SK-N-SH treated with all-trans-retinoic acid at 6 μM for 48 hours (cell line): ENCODE results near the gene HOXD1.

ENCODE experiments used
- ATAC-seq: fragments of 200-7000 bp; cut with Tn5 transposase; 3 replicates; pipeline ENCODE4 v1.9.1; 2020; ENCODE audit warnings: mild to moderate bottlenecking, moderate library complexity
- ARNTL ChIP-seq: fragments of 450-650 bp; formaldehyde crosslinking; IDR thresholded peaks from 2 replicates; pipeline ENCODE4 v1.5.0; 2020; ENCODE audit warnings: low read depth, mild to moderate bottlenecking, moderate library complexity, borderline replicate concordance
- BACH2 ChIP-seq: fragments of 250-450 bp; sonication (Bioruptor Pico); IDR thresholded peaks from 2 replicates; pipeline ENCODE4 v1.9.0; 2021; ENCODE audit warnings: mild to moderate bottlenecking, borderline replicate concordance
- CREB5 ChIP-seq: fragments of 250-450 bp; sonication (Bioruptor Pico); IDR thresholded peaks from 2 replicates; pipeline ENCODE4 v1.5.1; 2020; ENCODE audit warnings: low read depth, mild to moderate bottlenecking, moderate library complexity
- ESRRG ChIP-seq: fragments of 250-450 bp; sonication (Bioruptor Pico); IDR thresholded peaks from 2 replicates; pipeline ENCODE4 v1.6.1; 2021; ENCODE audit warnings: mild to moderate bottlenecking
- GLIS3 ChIP-seq: fragments of 250-450 bp; sonication (Bioruptor Pico); IDR thresholded peaks from 2 replicates; pipeline ENCODE4 v1.5.0; 2020; ENCODE audit warnings: mild to moderate bottlenecking, moderate library complexity
- ISL1 ChIP-seq: fragments of 250-450 bp; sonication (Bioruptor Pico); IDR thresholded peaks from 2 replicates; pipeline ENCODE4 v2.1.2; 2022; ENCODE audit warnings: mild to moderate bottlenecking, moderate library complexity
- OSR1 ChIP-seq: fragments of 250-450 bp; sonication (Bioruptor Pico); IDR thresholded peaks from 2 replicates; pipeline ENCODE4 v1.8.0; 2022; ENCODE audit warnings: moderate library complexity, mild to moderate bottlenecking, inconsistent platforms
- POU6F1 ChIP-seq: fragments of 250-450 bp; sonication (Bioruptor Pico); IDR thresholded peaks from 2 replicates; pipeline ENCODE4 v1.8.0; 2021; ENCODE audit warnings: low read depth, mild to moderate bottlenecking, moderate library complexity, borderline replicate concordance
- PPARA ChIP-seq: fragments of 250-450 bp; sonication (Bioruptor Pico); IDR thresholded peaks from 2 replicates; pipeline ENCODE4 v1.5.0; 2020; ENCODE audit warnings: mild to moderate bottlenecking, borderline replicate concordance
- RARB ChIP-seq: fragments of 250-450 bp; sonication (Bioruptor Pico); IDR thresholded peaks from 2 replicates; pipeline ENCODE4 v1.8.0; 2021; ENCODE audit warnings: mild to moderate bottlenecking, moderate library complexity
- TOX ChIP-seq: fragments of 250-450 bp; sonication (Bioruptor Pico); IDR thresholded peaks from 2 replicates; pipeline ENCODE4 v1.8.0; 2021; ENCODE audit warnings: mild to moderate bottlenecking, moderate library complexity, borderline replicate concordance
- ZFP3 ChIP-seq: fragments of 250-450 bp; sonication (Bioruptor Pico); IDR thresholded peaks from 2 replicates; pipeline ENCODE4 v1.5.0; 2020; ENCODE audit warnings: mild to moderate bottlenecking, moderate library complexity
- ZFP30 ChIP-seq: fragments of 450-650 bp; formaldehyde crosslinking; IDR thresholded peaks from 2 replicates; pipeline ENCODE4 v1.5.0; 2022; ENCODE audit warnings: mild to moderate bottlenecking, moderate library complexity
- ZNF565 ChIP-seq: fragments of 450-650 bp; formaldehyde crosslinking; conservative IDR thresholded peaks from 2 replicates; pipeline ENCODE4 v1.5.0; 2020; ENCODE audit warnings: low read depth, mild to moderate bottlenecking, moderate library complexity
- ZNF70 ChIP-seq: fragments of 450-650 bp; formaldehyde crosslinking; IDR thresholded peaks from 2 replicates; pipeline ENCODE4 v1.5.0; 2020; ENCODE audit warnings: mild to moderate bottlenecking, moderate library complexity
- ZNF8 ChIP-seq: fragments of 450-650 bp; formaldehyde crosslinking; IDR thresholded peaks from 2 replicates; pipeline ENCODE4 v1.5.0; 2020; ENCODE audit warnings: mild to moderate bottlenecking, moderate library complexity
- TF ChIP-seq, protein P1 (sequence below): fragments of 250-450 bp; sonication (Bioruptor Pico); IDR thresholded peaks from 2 replicates; pipeline ENCODE4 v1.5.0; 2020; ENCODE audit warnings: mild to moderate bottlenecking, moderate library complexity
- TF ChIP-seq, protein P2 (sequence below): fragments of 250-450 bp; sonication (Bioruptor Pico); IDR thresholded peaks from 2 replicates; pipeline ENCODE4 v1.8.0; 2020; ENCODE audit warnings: mild to moderate bottlenecking, moderate library complexity, borderline replicate concordance
- TF ChIP-seq, protein P3 (sequence below): fragments of 250-450 bp; sonication (Bioruptor Pico); IDR thresholded peaks from 2 replicates; pipeline ENCODE4 v1.5.1; 2021; ENCODE audit warnings: mild to moderate bottlenecking, moderate library complexity

HOXD1 gene

GRCh38 chr2:176213406-176213805 lies 24.9 kb downstream of the HOXD1 start:
- no peak for ATAC-seq

GRCh38 chr2:176227874-176228273 lies 39.4 kb downstream of the HOXD1 start:
- no peak for ATAC-seq
- no peak for TF ChIP-seq OSR1 (CRISPR knock-in tag)
- TF ChIP-seq ISL1 (CRISPR knock-in tag) = no peak
- TF ChIP-seq, protein P1, sequence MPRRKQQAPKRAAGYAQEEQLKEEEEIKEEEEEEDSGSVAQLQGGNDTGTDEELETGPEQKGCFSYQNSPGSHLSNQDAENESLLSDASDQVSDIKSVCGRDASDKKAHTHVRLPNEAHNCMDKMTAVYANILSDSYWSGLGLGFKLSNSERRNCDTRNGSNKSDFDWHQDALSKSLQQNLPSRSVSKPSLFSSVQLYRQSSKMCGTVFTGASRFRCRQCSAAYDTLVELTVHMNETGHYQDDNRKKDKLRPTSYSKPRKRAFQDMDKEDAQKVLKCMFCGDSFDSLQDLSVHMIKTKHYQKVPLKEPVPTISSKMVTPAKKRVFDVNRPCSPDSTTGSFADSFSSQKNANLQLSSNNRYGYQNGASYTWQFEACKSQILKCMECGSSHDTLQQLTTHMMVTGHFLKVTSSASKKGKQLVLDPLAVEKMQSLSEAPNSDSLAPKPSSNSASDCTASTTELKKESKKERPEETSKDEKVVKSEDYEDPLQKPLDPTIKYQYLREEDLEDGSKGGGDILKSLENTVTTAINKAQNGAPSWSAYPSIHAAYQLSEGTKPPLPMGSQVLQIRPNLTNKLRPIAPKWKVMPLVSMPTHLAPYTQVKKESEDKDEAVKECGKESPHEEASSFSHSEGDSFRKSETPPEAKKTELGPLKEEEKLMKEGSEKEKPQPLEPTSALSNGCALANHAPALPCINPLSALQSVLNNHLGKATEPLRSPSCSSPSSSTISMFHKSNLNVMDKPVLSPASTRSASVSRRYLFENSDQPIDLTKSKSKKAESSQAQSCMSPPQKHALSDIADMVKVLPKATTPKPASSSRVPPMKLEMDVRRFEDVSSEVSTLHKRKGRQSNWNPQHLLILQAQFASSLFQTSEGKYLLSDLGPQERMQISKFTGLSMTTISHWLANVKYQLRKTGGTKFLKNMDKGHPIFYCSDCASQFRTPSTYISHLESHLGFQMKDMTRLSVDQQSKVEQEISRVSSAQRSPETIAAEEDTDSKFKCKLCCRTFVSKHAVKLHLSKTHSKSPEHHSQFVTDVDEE = no peak
- TF ChIP-seq ZNF565 = no peak
- no peak for TF ChIP-seq GLIS3 (CRISPR knock-in tag)
- TF ChIP-seq POU6F1 = no peak
- no peak for TF ChIP-seq TOX (CRISPR knock-in tag)
- TF ChIP-seq ESRRG (CRISPR knock-in tag) = no peak
- TF ChIP-seq, protein P2, sequence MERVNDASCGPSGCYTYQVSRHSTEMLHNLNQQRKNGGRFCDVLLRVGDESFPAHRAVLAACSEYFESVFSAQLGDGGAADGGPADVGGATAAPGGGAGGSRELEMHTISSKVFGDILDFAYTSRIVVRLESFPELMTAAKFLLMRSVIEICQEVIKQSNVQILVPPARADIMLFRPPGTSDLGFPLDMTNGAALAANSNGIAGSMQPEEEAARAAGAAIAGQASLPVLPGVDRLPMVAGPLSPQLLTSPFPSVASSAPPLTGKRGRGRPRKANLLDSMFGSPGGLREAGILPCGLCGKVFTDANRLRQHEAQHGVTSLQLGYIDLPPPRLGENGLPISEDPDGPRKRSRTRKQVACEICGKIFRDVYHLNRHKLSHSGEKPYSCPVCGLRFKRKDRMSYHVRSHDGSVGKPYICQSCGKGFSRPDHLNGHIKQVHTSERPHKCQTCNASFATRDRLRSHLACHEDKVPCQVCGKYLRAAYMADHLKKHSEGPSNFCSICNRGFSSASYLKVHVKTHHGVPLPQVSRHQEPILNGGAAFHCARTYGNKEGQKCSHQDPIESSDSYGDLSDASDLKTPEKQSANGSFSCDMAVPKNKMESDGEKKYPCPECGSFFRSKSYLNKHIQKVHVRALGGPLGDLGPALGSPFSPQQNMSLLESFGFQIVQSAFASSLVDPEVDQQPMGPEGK (CRISPR knock-in tag) = no peak
- no peak for TF ChIP-seq PPARA (CRISPR knock-in tag)
- TF ChIP-seq CREB5 (CRISPR knock-in tag) = no peak
- TF ChIP-seq, protein P3, sequence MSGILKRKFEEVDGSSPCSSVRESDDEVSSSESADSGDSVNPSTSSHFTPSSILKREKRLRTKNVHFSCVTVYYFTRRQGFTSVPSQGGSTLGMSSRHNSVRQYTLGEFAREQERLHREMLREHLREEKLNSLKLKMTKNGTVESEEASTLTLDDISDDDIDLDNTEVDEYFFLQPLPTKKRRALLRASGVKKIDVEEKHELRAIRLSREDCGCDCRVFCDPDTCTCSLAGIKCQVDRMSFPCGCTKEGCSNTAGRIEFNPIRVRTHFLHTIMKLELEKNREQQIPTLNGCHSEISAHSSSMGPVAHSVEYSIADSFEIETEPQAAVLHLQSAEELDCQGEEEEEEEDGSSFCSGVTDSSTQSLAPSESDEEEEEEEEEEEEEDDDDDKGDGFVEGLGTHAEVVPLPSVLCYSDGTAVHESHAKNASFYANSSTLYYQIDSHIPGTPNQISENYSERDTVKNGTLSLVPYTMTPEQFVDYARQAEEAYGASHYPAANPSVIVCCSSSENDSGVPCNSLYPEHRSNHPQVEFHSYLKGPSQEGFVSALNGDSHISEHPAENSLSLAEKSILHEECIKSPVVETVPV (CRISPR knock-in tag) = no peak
- TF ChIP-seq ZFP3 (CRISPR knock-in tag) = no peak
- no peak for TF ChIP-seq ZNF8
- TF ChIP-seq ZNF70 (CRISPR knock-in tag) = no peak
- TF ChIP-seq, all 23 proteins: peak for 0

More at GRCh38 chr2:176213406-176213805, 24.9 kb downstream of the HOXD1 start:
- no peak for TF ChIP-seq CREB5 (CRISPR knock-in tag)
- no peak for TF ChIP-seq OSR1 (CRISPR knock-in tag)
- TF ChIP-seq RARB (CRISPR knock-in tag) = no peak
- TF ChIP-seq BACH2 (CRISPR knock-in tag) = no peak
- no peak for TF ChIP-seq ESRRG (CRISPR knock-in tag)
- no peak for TF ChIP-seq ISL1 (CRISPR knock-in tag)
- TF ChIP-seq ARNTL (CRISPR knock-in tag) = no peak
- TF ChIP-seq ZNF70 (CRISPR knock-in tag) = no peak

GRCh38 chr2:176234156-176234555 lies 45.7 kb downstream of the HOXD1 start:
- no peak for TF ChIP-seq GLIS3 (CRISPR knock-in tag)
- TF ChIP-seq BACH2 (CRISPR knock-in tag) = no peak
- TF ChIP-seq ZFP30 (CRISPR knock-in tag) = no peak
- TF ChIP-seq ISL1 (CRISPR knock-in tag) = peak; percentile 21; the same call in 1 of the 2 replicates
- no peak for ATAC-seq
